Naive thymus-derived CD8-positive, alpha-beta T cell (primary cell): ENCODE data around the gene ANO4. TPM values are rescaled to one million over a fixed set of nuclear protein-coding genes. Genes with fewer than 3 reads are reported as not detected.
"Not testable (repeated sequence)": the region's sequence is repeated elsewhere in the genome, so short reads cannot be mapped to it uniquely, and the experiment has no call there.

Experiments used
- ATAC-seq, 2 donors: fragments of 150-1000 bp; cut with Tn5 transposase in 1 of 2; sonication (Bioruptor Pico), chemical (Tn5 transposase) in 1 of 2; 1 replicate in 1 of 2; 2 replicates in 1 of 2; pipeline ENCODE4 v1.10.0; 2021; ENCODE audit warnings: mild to moderate bottlenecking in 2 of 2, moderate library complexity in 2 of 2
- POLR2A ChIA-PET: fragments of 350-600 bp; sonication (Branson Sonifier 250); formaldehyde crosslinking; loops from one replicate; lab custom pipeline; 2021; ENCODE audit warnings: antibody characterized with exemption; lab: Charles Lee
- DNase-seq, 10 donors: peaks; one replicate each; pipeline versions ENCODE4 v3.0.0 to v3.0.0-alpha.2; 2020 to 2022
- H3K27ac Mint-ChIP-seq, 10 donors: one replicate each; pipeline ENCODE4 v1.8.0; 2020 to 2022; ENCODE audit warnings: mild to moderate bottlenecking in 10 of 10, mixed read lengths in 10 of 10, moderate library complexity in 4 of 10, inconsistent platforms in 1 of 10
- H3K27me3 Mint-ChIP-seq, 5 donors: one replicate each; pipeline ENCODE4 v1.8.0; 2021 to 2022; ENCODE audit warnings: mixed read lengths in 5 of 5
- H3K36me3 Mint-ChIP-seq, 3 donors: one replicate each; pipeline ENCODE4 v1.8.0; 2020 to 2022; ENCODE audit warnings: mixed read lengths in 3 of 3, mild to moderate bottlenecking in 2 of 3, inconsistent platforms in 1 of 3
- H3K4me1 Mint-ChIP-seq, 4 donors: one replicate each; pipeline ENCODE4 v1.8.0; 2021 to 2022; ENCODE audit warnings: mixed read lengths in 4 of 4
- H3K4me3 Mint-ChIP-seq, 10 donors: one replicate each; pipeline ENCODE4 v1.8.0; 2020 to 2022; ENCODE audit warnings: mild to moderate bottlenecking in 10 of 10, mixed read lengths in 10 of 10, moderate library complexity in 6 of 10, inconsistent platforms in 1 of 10
- H3K9me3 Mint-ChIP-seq, 9 donors: one replicate each; pipeline ENCODE4 v1.8.0; 2020 to 2022; ENCODE audit warnings: mixed read lengths in 9 of 9, mild to moderate bottlenecking in 3 of 9, inconsistent platforms in 1 of 9, moderate library complexity in 1 of 9
- polyA plus RNA-seq, 3 donors: library from polyadenylated mRNA; unstranded; fragments of 300-500 nt; fragmentation: Illumina TruSeq; gene quantifications; one replicate each; pipeline ENCODE4 v1.2.3, GENCODE V29; 2021
- total RNA-seq, 8 experiments: library from RNA in 2 of 8; stranded (reverse) in 2 of 8; gene quantifications; one replicate each; pipeline ENCODE4 v1.2.3 and lab custom pipeline; 2021 to 2026

Gene ANO4
- total and polyA plus RNA-seq, 5 experiments from 2014 or later: not detected

DNA sequence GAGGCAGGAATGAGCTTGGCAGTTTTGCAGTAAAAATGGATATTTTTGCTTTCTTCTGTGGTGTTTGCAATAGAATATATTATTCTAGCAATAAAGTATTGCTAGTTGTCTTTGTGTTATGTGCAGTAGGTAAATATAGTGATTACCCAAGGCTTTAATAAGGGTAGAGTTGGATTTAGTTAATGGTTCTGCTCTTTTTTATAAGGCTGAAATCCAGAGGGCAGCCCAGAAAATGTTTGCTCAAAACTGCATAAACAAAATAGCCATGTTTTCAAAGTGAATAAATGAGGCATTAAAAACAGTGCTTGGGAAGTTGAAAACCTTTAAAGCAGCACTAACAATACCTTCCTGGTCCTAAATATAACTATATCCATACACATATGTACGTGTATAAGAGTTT lies 253.1 kb downstream of the ANO4 start:
- no peak overlapping the region for H3K27ac Mint-ChIP-seq
- POLR2A ChIA-PET: no interaction called here
- H3K4me3 Mint-ChIP-seq: no peak overlapping the region
- ATAC-seq: no peak
- H3K27me3 Mint-ChIP-seq: peaks cover 0 to 13% (median 3%) of the 10 kb centered on the region in 5 donors
- H3K9me3 Mint-ChIP-seq: peaks cover 0 to 7% (median 0%) of the 10 kb centered on the region in 9 donors
- DNase-seq: no peak
- H3K36me3 Mint-ChIP-seq: no peaks in the 10 kb centered on the region
- H3K4me1 Mint-ChIP-seq: no peaks in the 10 kb centered on the region

DNA sequence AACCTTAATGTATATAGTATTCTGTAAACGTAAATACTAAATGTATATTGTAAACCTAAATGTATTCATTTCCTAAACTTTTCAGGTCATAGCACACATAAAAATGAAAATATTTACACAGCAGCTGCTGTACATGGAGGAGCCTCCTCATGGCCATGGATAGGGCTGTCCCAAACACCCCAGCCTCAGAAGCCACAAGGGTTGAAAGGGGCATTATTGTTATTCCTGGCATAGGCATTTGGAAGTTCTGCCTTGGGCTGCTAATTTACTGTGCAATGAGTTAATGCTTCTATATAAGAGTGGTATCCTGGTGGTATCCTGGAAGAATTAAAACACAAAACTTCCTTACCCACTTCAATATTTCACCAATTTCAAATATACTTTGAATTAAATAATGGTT lies 256.1 kb downstream of the ANO4 start:
- DNase-seq: no peak

DNA sequence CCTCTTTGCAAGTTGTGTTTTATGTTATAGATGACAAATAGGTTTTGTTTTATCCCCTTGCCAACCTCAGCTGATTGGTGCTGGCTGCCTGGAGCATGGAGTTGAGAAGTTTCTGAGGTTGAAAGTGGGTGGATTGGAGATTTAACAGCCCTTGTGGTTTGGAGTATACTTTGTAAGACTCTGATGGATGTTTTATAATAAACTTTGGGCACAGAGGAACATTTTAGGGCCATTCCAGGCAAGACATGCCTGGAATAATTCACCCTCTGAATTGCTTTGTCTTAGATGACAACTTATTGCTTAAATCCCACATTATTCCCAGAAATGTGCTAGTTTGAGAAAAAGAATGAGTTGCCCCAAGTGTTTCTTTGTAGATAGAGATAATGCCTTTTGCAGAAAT lies 256.6 kb downstream of the ANO4 start:
- ATAC-seq (no peak), DNase-seq (no peak)
- Mint-ChIP-seq H3K27me3 (peaks cover 0 to 7% (median 3%) of the 10 kb centered on the region in 5 donors), H3K4me1 (no peaks in the 10 kb centered on the region), H3K9me3 (peaks cover 0 to 9% (median 0%) of the 10 kb centered on the region in 9 donors), H3K36me3 (no peaks in the 10 kb centered on the region), H3K27ac (no peak overlapping the region), H3K4me3 (no peak overlapping the region)
- POLR2A ChIA-PET: no interaction called here

More for the DNA sequence above, 256.1 kb downstream of the ANO4 start:
- ATAC-seq: no peak
- no peak overlapping the region for H3K27ac Mint-ChIP-seq
- peaks cover 0 to 12% (median 3%) of the 10 kb centered on the region in 5 donors for H3K27me3 Mint-ChIP-seq
- no peaks in the 10 kb centered on the region for H3K4me1 Mint-ChIP-seq
- H3K4me3 Mint-ChIP-seq: no peak overlapping the region
- POLR2A ChIA-PET: no interaction called here
- peaks cover 0 to 9% (median 0%) of the 10 kb centered on the region in 9 donors for H3K9me3 Mint-ChIP-seq
- no peaks in the 10 kb centered on the region for H3K36me3 Mint-ChIP-seq

DNA sequence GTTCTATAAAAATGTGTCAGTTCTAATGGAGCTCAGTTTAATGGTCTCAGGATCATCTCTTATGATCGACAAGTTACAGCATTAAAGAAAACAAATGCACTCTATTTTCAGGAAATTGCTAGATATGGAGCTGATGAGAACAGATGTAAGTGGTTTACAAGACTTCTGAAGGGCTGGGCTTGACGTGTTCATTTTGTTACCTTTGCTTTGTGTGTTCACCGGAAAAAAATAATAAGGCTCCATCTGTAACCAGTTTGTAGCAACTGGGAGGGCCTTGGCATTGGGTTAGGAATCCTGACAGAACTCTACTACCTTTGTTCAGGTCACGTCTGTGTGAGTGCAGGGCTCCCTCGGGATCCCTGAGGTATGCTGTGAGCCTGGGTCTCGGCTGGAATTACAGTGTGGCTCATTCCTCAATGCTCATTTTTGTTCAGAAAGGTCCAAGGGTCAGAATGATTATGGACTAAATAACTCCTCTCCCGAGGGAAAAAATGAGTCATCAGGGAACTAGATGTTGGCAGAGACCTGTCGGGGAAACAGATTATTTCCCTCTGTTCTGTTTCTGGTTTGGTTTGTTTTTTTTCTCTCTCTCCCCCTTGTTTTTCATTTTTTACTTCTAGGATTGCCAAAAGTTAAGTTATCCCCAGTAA lies 257.4 kb downstream of the ANO4 start:
- ATAC-seq (no peak), DNase-seq (no peak)
- Mint-ChIP-seq H3K4me3 (no peak overlapping the region), H3K9me3 (peaks cover 0 to 9% (median 0%) of the 10 kb centered on the region in 9 donors), H3K4me1 (no peaks in the 10 kb centered on the region), H3K27ac (no peak overlapping the region), H3K27me3 (peaks cover 0 to 3% (median 0%) of the 10 kb centered on the region in 5 donors), H3K36me3 (no peaks in the 10 kb centered on the region)
- POLR2A ChIA-PET: no interaction called here

DNA sequence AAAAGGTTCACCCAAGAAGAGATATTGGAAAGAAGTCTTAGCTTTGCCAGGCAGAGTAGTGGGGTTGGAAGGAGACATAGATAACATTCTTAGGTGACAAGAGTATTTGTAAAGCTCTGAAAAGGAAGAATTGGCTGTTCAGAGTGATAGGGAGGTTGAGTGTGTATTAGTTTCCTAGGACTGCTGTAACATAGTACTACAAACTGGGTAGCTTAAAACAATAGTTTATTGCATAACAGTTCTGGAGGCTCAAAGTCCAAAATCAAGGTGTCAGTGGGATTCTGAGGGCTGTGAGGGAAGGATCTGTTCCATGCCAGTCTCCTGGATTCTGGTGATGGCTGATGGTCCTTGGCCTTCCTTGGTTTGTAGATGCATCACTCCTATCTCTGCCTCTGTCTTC lies 258.6 kb downstream of the ANO4 start:
- Mint-ChIP-seq H3K36me3 (no peaks in the 10 kb centered on the region), H3K4me3 (no peak overlapping the region), H3K27ac (no peak overlapping the region), H3K27me3 (no peaks in the 10 kb centered on the region), H3K4me1 (no peaks in the 10 kb centered on the region), H3K9me3 (peaks cover 0 to 14% (median 5%) of the 10 kb centered on the region in 9 donors)
- ATAC-seq (no peak), DNase-seq (no peak)
- POLR2A ChIA-PET: no interaction called here

DNA sequence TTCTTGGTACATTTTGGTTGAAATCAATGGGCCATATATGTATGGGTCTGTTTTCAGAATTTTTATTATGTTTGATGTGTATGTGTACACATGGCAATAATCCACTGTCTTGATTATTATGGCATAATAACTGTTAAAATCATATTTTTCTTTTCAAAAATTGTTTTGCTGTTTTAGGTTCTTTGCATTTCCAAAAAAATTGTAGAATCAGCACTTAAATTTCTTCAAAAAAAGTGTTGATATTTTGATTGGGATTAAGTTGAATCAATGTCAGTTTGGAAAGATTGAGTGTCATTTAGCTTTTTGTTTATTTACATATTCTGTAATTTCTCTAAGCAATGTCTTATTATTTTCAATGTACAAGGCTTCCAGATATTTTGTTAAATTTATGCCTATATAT lies 261.4 kb downstream of the ANO4 start:
- Mint-ChIP-seq H3K27ac (no peak overlapping the region), H3K4me3 (no peak overlapping the region), H3K27me3 (peaks cover 0 to 3% (median 0%) of the 10 kb centered on the region in 5 donors), H3K9me3 (peaks cover 0 to 41% (median 7%) of the 10 kb centered on the region in 9 donors), H3K36me3 (no peaks in the 10 kb centered on the region), H3K4me1 (no peaks in the 10 kb centered on the region)
- ATAC-seq (no peak), DNase-seq (no peak)
- POLR2A ChIA-PET: no interaction called here

DNA sequence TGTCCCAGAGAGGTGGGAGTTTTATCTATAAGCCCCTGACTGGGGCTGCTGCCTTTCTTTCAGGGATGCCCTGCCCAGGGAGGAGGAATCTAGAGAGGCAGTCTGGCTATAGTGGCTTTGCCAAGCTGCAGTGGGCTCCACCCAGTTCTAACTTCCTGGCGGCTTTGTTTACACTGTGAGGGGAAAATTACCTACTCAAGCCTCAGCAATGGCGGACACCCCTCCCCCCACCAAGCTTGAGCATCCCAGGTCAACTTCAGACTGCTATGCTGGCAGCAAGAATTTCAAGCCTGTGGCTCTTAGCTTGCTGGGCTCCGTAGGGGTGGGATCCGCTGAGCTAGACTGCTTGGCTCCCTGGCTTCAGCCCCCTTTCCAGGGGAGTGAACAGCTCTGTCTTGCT lies 267.9 kb downstream of the ANO4 start:
- H3K9me3 Mint-ChIP-seq: peaks cover 0 to 37% (median 5%) of the 10 kb centered on the region in 9 donors
- H3K4me1 Mint-ChIP-seq, ATAC-seq, H3K4me3 Mint-ChIP-seq, H3K36me3 Mint-ChIP-seq, H3K27ac Mint-ChIP-seq, POLR2A ChIA-PET, DNase-seq: not testable (repeated sequence)
- H3K27me3 Mint-ChIP-seq: peaks cover 0 to 17% (median 3%) of the 10 kb centered on the region in 5 donors

DNA sequence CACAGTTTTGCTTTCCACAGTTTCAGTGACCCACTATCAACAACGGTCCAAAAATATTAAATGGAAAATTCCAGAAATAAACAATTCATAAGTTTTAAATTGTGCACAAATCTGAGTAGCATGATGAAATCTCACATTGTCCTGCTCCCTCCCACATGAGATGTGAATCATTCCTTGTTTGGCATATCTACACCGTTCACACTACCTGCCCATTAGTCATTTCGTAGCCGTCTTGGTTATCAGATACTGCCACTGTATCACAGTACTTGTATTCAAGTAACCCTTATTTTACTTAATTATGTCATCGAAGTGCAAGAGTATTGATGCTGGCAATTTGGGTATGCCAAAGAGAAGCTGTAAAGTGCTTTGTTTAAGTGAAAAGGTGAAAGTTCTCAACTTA lies 270.1 kb downstream of the ANO4 start:
- POLR2A ChIA-PET: no interaction called here
- Mint-ChIP-seq H3K9me3 (peaks cover 0 to 15% (median 2%) of the 10 kb centered on the region in 9 donors), H3K36me3 (no peaks in the 10 kb centered on the region), H3K4me1 (no peaks in the 10 kb centered on the region), H3K27me3 (peaks cover 0 to 21% (median 3%) of the 10 kb centered on the region in 5 donors), H3K4me3 (no peak overlapping the region), H3K27ac (no peak overlapping the region)
- ATAC-seq (no peak), DNase-seq (no peak)

DNA sequence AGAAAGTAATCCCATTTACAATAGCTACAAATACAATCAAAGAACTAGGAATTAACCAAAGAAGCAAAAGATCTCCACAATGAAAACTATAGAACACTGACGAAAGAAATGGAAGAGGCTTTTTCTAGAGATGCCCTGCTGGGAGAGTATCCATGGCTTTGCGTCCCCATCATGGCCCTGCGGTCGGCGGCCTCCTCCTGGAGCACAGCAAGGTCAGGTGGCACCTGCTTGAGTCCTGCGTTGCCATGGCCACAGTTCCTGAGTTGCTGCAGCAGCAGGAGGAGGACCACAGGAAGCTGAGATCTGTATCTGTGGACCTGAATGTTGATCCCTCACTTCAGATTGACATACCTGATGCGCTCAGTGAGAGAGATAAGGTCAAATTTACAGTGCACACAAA lies 271.9 kb downstream of the ANO4 start:
- Mint-ChIP-seq H3K27ac (no peak overlapping the region), H3K4me1 (no peaks in the 10 kb centered on the region), H3K36me3 (no peaks in the 10 kb centered on the region), H3K4me3 (no peak overlapping the region), H3K9me3 (peaks cover 0 to 9% (median 2%) of the 10 kb centered on the region in 9 donors), H3K27me3 (peaks cover 0 to 18% (median 3%) of the 10 kb centered on the region in 5 donors)
- POLR2A ChIA-PET: interaction anchor here (0.6 kb wide), 1 partner anchor 10 kb away, joined by 3 read pairs; no protein-coding TSS in a partner anchor
- no peak for ATAC-seq
- no peak for DNase-seq

DNA sequence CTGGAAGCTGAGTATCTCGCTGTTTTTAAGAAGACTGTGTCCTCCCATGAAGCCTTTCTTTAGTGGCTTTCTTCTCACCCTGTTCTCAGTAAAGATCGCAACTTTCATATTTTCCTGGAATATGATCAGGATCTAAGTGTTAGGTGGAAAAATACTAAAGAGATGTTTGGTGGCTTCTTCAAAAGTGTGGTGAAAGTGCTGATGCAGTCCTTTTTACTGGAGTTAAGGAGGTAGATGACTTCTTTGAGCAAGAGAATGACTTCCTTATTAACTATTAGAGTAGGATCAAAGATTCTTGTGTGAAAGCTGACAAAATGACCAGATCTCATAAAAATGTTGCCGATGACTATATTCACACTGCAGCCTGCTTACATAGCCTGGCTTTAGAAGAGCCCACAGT lies 273.8 kb downstream of the ANO4 start:
- peaks cover 0 to 9% (median 3%) of the 10 kb centered on the region in 9 donors for H3K9me3 Mint-ChIP-seq
- no peaks in the 10 kb centered on the region for H3K4me1 Mint-ChIP-seq
- POLR2A ChIA-PET: no interaction called here
- H3K27me3 Mint-ChIP-seq: peaks cover 0 to 14% (median 3%) of the 10 kb centered on the region in 5 donors
- no peak overlapping the region for H3K27ac Mint-ChIP-seq
- ATAC-seq (no peak), DNase-seq (no peak)
- no peaks in the 10 kb centered on the region for H3K36me3 Mint-ChIP-seq
- no peak overlapping the region for H3K4me3 Mint-ChIP-seq

DNA sequence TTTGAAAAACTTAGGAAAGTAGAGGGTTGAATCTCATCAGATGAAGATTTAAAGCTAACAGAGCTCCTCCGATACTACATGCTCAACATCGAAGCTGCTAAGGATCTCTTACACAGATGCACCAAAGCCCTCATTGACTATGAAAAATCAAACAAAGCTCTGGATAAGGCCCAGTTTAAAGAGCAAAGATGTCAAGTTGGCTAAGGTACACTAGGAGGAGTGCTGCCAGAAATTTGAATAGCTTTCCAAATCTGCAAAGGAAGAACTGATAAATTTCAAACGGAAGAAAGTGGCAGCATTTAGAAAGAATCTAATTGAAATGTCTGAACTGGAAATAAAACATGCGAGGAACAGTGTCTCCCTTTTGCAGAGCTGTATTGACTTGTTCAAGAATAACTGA lies 274.3 kb downstream of the ANO4 start:
- Mint-ChIP-seq H3K4me1 (no peaks in the 10 kb centered on the region), H3K9me3 (peaks cover 0 to 7% (median 3%) of the 10 kb centered on the region in 9 donors), H3K36me3 (no peaks in the 10 kb centered on the region), H3K27ac (no peak overlapping the region), H3K4me3 (no peak overlapping the region), H3K27me3 (peaks cover 0 to 12% (median 3%) of the 10 kb centered on the region in 5 donors)
- POLR2A ChIA-PET: no interaction called here
- ATAC-seq (no peak), DNase-seq (no peak)

DNA sequence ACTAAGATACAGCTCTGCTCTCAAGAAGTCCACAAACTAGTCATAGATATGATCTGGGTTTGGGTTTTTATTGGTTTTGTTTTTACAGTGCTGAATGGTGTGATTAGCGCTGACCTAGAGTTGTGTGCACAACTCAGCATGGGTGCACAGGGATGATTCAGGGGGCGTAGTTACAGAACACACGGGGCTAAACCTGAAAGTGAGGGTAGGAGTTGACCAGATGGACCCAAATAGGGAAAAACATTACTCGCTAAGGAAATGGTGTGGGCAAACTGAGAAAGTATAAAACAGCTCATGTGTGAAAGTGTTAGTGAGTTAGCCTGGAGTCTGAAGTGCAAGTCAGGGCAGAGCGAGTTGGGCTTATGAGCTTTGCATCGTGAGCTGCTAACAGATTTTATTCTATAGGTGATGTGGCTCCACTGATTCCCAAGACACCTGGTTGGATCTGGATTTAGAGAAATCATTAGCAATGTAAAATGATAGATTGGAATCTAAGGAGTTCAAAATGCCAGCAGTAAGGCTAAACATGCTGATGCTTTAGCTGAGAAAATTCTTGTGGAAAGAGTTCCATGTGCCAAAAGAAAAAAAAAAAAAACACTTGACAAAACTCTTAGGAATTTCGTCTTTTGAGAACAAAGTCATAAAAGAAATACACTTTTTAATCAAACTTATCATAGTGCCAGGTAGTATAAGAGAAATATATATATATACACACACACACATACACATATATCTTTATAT lies 280.5 kb downstream of the ANO4 start:
- POLR2A ChIA-PET: no interaction called here
- no peak for ATAC-seq
- H3K36me3 Mint-ChIP-seq: no peaks in the 10 kb centered on the region
- peaks cover 0 to 4% (median 2%) of the 10 kb centered on the region in 5 donors for H3K27me3 Mint-ChIP-seq
- no peaks in the 10 kb centered on the region for H3K4me1 Mint-ChIP-seq
- DNase-seq: no peak
- peaks cover 0 to 7% (median 2%) of the 10 kb centered on the region in 9 donors for H3K9me3 Mint-ChIP-seq
- no peak overlapping the region for H3K4me3 Mint-ChIP-seq
- no peak overlapping the region for H3K27ac Mint-ChIP-seq

DNA sequence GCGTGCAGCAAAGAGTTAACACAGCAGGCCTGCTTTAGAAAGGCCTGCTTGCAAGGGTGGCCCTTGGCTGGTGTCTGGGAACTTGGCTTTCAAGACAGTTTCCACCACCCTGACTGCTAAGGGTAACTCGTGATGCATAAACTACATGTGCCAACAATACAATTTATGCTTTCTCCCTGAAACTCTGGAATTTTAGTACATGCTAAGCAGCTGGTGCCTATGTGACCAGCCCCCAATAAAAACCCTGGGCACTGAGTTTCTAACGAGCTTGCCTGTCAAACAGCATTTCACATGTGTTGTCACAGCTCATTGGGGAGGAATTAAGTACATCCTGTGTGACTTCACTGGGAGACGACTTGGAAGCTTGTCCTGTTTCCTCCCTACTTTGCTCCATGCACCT lies 282.3 kb downstream of the ANO4 start:
- POLR2A ChIA-PET: no interaction called here
- peaks cover 0 to 3% (median 0%) of the 10 kb centered on the region in 9 donors for H3K9me3 Mint-ChIP-seq
- no peak for ATAC-seq

More for the DNA sequence above, 282.3 kb downstream of the ANO4 start:
- H3K4me1 Mint-ChIP-seq: no peaks in the 10 kb centered on the region
- no peak overlapping the region for H3K27ac Mint-ChIP-seq
- H3K4me3 Mint-ChIP-seq: no peak overlapping the region
- DNase-seq: no peak
- no peaks in the 10 kb centered on the region for H3K36me3 Mint-ChIP-seq
- H3K27me3 Mint-ChIP-seq: peaks cover 0 to 5% (median 3%) of the 10 kb centered on the region in 5 donors
